Kidney (tissue), 14 donors: Measurements from ENCODE around the gene TGFBR1. TPM values are rescaled to one million over a fixed set of nuclear protein-coding genes. Genes with fewer than 3 reads are reported as not detected.

Experiments used
- DNase-seq, 5 donors: peaks; one replicate each; pipeline ENCODE4 v3.0.0-alpha.2; 2013 to 2020
- FAIRE-seq: peaks from 2 replicates; lab custom pipeline; 2012; peaks lifted over from hg19 to GRCh38; lab: Jason Lieb, UNC
- H3K27ac ChIP-seq, 2 donors: one replicate each; pipeline ENCODE4 v1.7.0; 2013; ENCODE audit warnings: low read depth in 2 of 2, low read length in 2 of 2, inconsistent platforms in 1 of 2
- H3K27me3 ChIP-seq: one replicate; pipeline ENCODE4 v1.7.1; 2013; ENCODE audit warnings: low read length, inconsistent platforms; ENCODE audit not compliant: control insufficient read depth, insufficient read depth
- H3K36me3 ChIP-seq, 3 donors: one replicate each; pipeline versions ENCODE4 v1.7.0 to v1.7.1; 2013; ENCODE audit warnings: low read length in 3 of 3, control low read depth in 1 of 3, inconsistent platforms in 1 of 3; ENCODE audit not compliant: insufficient read depth in 3 of 3, control insufficient read depth in 2 of 3
- H3K4me1 ChIP-seq, 3 donors: one replicate each; pipeline versions ENCODE4 v1.7.0 to v1.7.1; 2013; ENCODE audit warnings: low read length in 3 of 3, inconsistent platforms in 1 of 3, low read depth in 1 of 3; ENCODE audit not compliant: control insufficient read depth in 2 of 3, insufficient read depth in 2 of 3
- H3K4me3 ChIP-seq, 3 donors: one replicate each; pipeline versions ENCODE4 v1.7.0 to v1.8.1; 2013; ENCODE audit warnings: low read length in 3 of 3, control low read depth in 1 of 3, inconsistent platforms in 1 of 3
- H3K9ac ChIP-seq, 3 donors: one replicate each; pipeline versions ENCODE4 v1.7.0 to v1.7.1; 2013; ENCODE audit warnings: low read length in 3 of 3, control low read depth in 1 of 3, inconsistent platforms in 1 of 3
- H3K9me3 ChIP-seq, 3 donors: one replicate each; pipeline versions ENCODE4 v1.7.0 to v1.7.1; 2013; ENCODE audit warnings: low read length in 3 of 3, control low read depth in 1 of 3, inconsistent platforms in 1 of 3; ENCODE audit not compliant: control insufficient read depth in 2 of 3, insufficient read depth in 1 of 3
- intact Hi-C: fragments of 100-400 bp; cut with DNase I; formaldehyde crosslinking; loops from one replicate; pipeline ENCODE4 v1.11.1; 2022
- polyA plus RNA-seq: library from polyadenylated mRNA; stranded (reverse); fragments of 350-450 nt; fragmentation: Illumina TruSeq; extraction: RNeasy Lipid Tissue Mini Kit (QIAGEN cat#74804); gene quantifications from one replicate; pipeline ENCODE4 v1.2.3, GENCODE V29; 2014; ENCODE audit warnings: low read depth, low replicate concordance; ENCODE audit not compliant: insufficient read depth
- total RNA-seq: library from RNA; stranded (reverse); fragmentation: NEBNext Ultra II Directional; extraction: Animal tissue kit (Norgen Biotek cat#: 25700); gene quantifications from one replicate; pipeline ENCODE4 v1.2.1, GENCODE V29; 2021
- TF ChIP-seq, protein P1 (sequence below): IDR thresholded peaks from 3 replicates; pipeline ENCODE4 v1.5.1; 2012; ENCODE audit warnings: mild to moderate bottlenecking, moderate library complexity, borderline replicate concordance; ENCODE audit not compliant: insufficient read depth; ENCODE audit errors: extremely low read depth
- donor health status: control.
- donor health status: control.
- donor health status: control.
- donor health status: control.
- donor health status: control.
- donor health status: DM: yes; HTN: yes; CAD: no.
- donor health status: Normal renal cell carcinoma (clear cell type).

TGFBR1 gene
- total and polyA plus RNA-seq, 2 donors from 2014 or later, result 7.9 to 50.8 TPM

DNA sequence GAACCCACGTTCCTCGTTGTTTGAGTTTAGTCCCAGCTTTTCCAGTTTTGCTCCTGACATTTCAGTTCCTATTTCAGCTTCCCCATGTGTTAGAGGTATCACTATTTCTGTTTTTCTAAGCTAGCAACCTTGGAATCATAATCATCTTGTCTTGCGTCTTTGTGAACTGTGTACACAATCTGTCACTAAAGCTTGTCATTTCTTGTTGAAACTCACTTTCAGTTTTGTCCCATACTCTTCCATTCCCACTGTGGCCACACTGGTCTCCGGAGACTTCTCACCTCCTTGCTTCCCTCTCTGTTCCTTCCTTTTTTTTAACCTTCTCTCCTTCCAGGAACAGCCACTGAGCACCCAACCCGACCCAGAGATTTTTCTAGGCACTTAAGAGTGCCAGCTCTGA, 36.9 kb downstream of the TGFBR1 start:
- H3K27ac ChIP-seq, result no peak overlapping the region
- peaks cover 2 to 34% (median 24%) of the 10 kb centered on the region in 3 donors for H3K36me3 ChIP-seq
- no peaks in the 10 kb centered on the region for H3K27me3 ChIP-seq
- TF ChIP-seq, protein P1, sequence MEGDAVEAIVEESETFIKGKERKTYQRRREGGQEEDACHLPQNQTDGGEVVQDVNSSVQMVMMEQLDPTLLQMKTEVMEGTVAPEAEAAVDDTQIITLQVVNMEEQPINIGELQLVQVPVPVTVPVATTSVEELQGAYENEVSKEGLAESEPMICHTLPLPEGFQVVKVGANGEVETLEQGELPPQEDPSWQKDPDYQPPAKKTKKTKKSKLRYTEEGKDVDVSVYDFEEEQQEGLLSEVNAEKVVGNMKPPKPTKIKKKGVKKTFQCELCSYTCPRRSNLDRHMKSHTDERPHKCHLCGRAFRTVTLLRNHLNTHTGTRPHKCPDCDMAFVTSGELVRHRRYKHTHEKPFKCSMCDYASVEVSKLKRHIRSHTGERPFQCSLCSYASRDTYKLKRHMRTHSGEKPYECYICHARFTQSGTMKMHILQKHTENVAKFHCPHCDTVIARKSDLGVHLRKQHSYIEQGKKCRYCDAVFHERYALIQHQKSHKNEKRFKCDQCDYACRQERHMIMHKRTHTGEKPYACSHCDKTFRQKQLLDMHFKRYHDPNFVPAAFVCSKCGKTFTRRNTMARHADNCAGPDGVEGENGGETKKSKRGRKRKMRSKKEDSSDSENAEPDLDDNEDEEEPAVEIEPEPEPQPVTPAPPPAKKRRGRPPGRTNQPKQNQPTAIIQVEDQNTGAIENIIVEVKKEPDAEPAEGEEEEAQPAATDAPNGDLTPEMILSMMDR, result no peak
- DNase-seq (no peak), FAIRE-seq (no peak)
- no peaks in the 10 kb centered on the region for H3K4me1 ChIP-seq
- intact Hi-C loops, result loop anchor here (10.0 kb wide), 1 partner anchor 297 kb away; no protein-coding TSS in a partner anchor
- H3K9me3 ChIP-seq, result no peaks in the 10 kb centered on the region
- H3K4me3 ChIP-seq, result no peak overlapping the region
- no peak overlapping the region for H3K9ac ChIP-seq

DNA sequence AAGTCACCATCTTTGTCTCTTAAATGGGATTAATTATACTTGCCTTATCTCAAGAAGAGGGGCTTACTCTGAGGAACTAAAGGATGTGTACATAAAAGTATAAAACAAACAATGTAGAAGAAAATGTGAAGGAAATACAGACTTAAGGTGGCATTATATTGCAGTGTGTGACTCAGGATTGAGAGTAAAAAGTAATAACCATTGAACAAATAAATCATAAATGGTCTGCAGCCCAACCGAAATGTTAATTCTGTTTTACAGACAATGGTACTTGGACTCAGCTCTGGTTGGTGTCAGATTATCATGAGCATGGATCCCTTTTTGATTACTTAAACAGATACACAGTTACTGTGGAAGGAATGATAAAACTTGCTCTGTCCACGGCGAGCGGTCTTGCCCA, 37.4 kb downstream of the TGFBR1 start:
- TF ChIP-seq, protein P1, result no peak
- Histone ChIP-seq H3K4me1 (no peaks in the 10 kb centered on the region), H3K4me3 (no peak overlapping the region), H3K36me3 (peaks cover 4 to 38% (median 24%) of the 10 kb centered on the region in 3 donors), H3K9ac (no peak overlapping the region), H3K9me3 (no peaks in the 10 kb centered on the region), H3K27ac (no peak overlapping the region), H3K27me3 (no peaks in the 10 kb centered on the region)
- DNase-seq (no peak), FAIRE-seq (no peak)
- intact Hi-C loops, result loop anchor here (10.0 kb wide), 1 partner anchor 297 kb away; no protein-coding TSS in a partner anchor

DNA sequence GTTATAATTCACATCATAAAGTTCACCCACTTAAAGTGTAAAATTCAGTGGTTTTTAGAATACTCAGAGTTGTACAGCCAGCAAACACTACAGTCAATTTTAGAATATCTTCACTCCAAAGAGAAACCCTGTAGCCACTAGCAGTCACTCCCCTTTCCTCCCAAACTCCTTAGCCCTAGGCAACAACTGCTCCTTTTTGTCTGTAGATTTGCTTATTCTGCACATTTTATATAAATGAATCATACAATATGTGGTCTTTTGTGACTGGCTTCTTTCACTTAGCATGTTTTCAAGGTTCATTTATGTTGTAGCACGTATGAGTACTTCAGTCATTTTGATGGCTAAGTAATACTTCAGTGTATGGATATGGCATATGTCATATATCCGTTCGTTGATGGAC, 38.7 kb downstream of the TGFBR1 start:
- no peak for FAIRE-seq

More for the DNA sequence above, 38.7 kb downstream of the TGFBR1 start:
- H3K4me3 ChIP-seq, result no peak overlapping the region
- H3K4me1 ChIP-seq, result no peaks in the 10 kb centered on the region
- intact Hi-C loops, result loop anchor here (10.0 kb wide), 1 partner anchor 299 kb away; no protein-coding TSS in a partner anchor
- H3K36me3 ChIP-seq, result peaks cover 5 to 51% (median 24%) of the 10 kb centered on the region in 3 donors
- no peaks in the 10 kb centered on the region for H3K27me3 ChIP-seq
- H3K9ac ChIP-seq, result no peak overlapping the region
- no peaks in the 10 kb centered on the region for H3K9me3 ChIP-seq
- DNase-seq, result no peak
- H3K27ac ChIP-seq, result no peak overlapping the region
- TF ChIP-seq, protein P1, result no peak
